SK-N-DZ (cell line): ENCODE results near the gene DENND2D.

Experiments
- DNase-seq: peaks from one replicate; pipeline ENCODE4 v3.0.0-alpha.2; 2015; ENCODE audit warnings: low spot score
- small RNA-seq, 2 experiments: library from RNA; depleted of rRNA; stranded (forward); fragments of <200 nt; gene quantifications; one replicate each; pipeline ENCODE3, GENCODE V24; 2014

The DENND2D gene

GRCh38 chr1:111139956-111140679 lies 60.3 kb downstream of the DENND2D start, which contains the start of the genes CEPT1 and DRAM2:
Gene CEPT1, plus strand, starts transcription at chr1:111140223. Its CDS starts 7,492 bp downstream, at chr1:111147715.
Gene DRAM2, minus strand, starts transcription at chr1:111140093. Its CDS starts 8,539 bp downstream, at chr1:111131554.
- DNase-seq = peak; percentile 93

DNA sequence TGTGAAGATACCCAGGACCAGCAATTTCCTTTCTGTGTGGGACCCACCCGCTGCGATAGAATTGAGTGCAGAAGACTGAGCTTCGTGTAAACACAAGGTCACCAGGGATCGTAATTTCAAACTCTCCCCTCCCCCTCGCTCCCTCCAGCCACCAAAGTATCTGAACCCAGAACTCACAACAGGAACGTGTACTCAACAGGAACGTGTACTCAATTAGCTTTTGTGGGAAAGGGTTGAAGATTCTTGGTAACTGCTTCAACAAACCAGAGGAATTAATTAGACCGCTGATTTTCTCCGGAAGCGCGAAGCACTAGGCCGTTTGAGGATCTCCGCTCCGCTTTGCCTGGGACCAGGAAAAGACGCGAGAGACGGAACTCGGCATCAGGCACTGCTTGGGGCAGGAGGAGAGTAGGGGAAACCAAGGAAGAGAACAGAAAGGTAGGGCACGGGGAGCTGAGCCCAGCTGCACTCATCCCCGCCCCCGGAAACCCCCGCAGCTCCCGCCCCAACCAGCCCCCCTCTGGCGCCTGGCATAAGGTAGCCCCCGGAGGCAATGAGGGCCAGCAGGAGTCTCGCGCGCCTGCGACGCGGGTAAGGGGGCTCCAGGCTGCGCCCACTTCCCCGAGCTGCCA lies 61.0 kb downstream of the DENND2D start:
- peak; percentile 79 for DNase-seq

Small RNAs within 50 kb of the gene (small RNA-seq; reads per million reads assigned to genes)
- 0 reads per million in 2 experiments for gene AL355816.1
